Activated CD8-positive, alpha-beta T cell treated with anti-CD3 and anti-CD28 coated beads for 36 hours (primary cell): Measurements from ENCODE around the gene WAPL. TPM values are rescaled to one million over a fixed set of nuclear protein-coding genes. Genes with fewer than 3 reads are reported as not detected.

Experiments used
- ATAC-seq: fragments of 200-7000 bp; cut with Tn5 transposase; one replicate; pipeline ENCODE4 v1.10.0; 2021; ENCODE audit warnings: mild to moderate bottlenecking, moderate library complexity
- CTCF ChIA-PET: fragments of 350-600 bp; sonication (Branson Sonifier 250); formaldehyde crosslinking; loops from one replicate; lab custom pipeline; 2021; ENCODE audit warnings: antibody characterized with exemption; lab: Charles Lee
- POLR2A ChIA-PET: fragments of 350-600 bp; sonication (Branson Sonifier 250); formaldehyde crosslinking; loops from one replicate; lab custom pipeline; 2021; ENCODE audit warnings: antibody characterized with exemption; lab: Charles Lee
- DNase-seq: peaks from one replicate; pipeline ENCODE4 v3.0.0-alpha.2; 2020
- H3K27ac Mint-ChIP-seq: one replicate; pipeline ENCODE4 v1.8.0; 2021; ENCODE audit warnings: mild to moderate bottlenecking, mixed read lengths
- H3K27me3 Mint-ChIP-seq: one replicate; pipeline ENCODE4 v1.8.0; 2021; ENCODE audit warnings: mixed read lengths
- H3K36me3 Mint-ChIP-seq: one replicate; pipeline ENCODE4 v1.8.0; 2021; ENCODE audit warnings: low read depth, mixed read lengths
- H3K4me1 Mint-ChIP-seq: one replicate; pipeline ENCODE4 v1.8.0; 2021; ENCODE audit warnings: low read depth, mixed read lengths
- H3K4me3 Mint-ChIP-seq: one replicate; pipeline ENCODE4 v1.8.0; 2021; ENCODE audit warnings: mild to moderate bottlenecking, moderate library complexity, mixed read lengths
- H3K9me3 Mint-ChIP-seq: one replicate; pipeline ENCODE4 v1.8.0; 2021; ENCODE audit warnings: mixed read lengths
- CTCF ChIP-seq: fragments of 200-600 bp; IDR thresholded peaks from one replicate; pipeline ENCODE4 v1.8.0; 2022; ENCODE audit warnings: antibody characterized with exemption, mild to moderate bottlenecking
- intact Hi-C: fragments of 100-400 bp; cut with micrococcal nuclease; formaldehyde crosslinking; loops from one replicate; pipeline ENCODE4 v1.10.0; 2022
- total RNA-seq, 2 experiments: library from RNA; stranded (reverse); gene quantifications; one replicate each; pipeline ENCODE4 v1.2.3, GENCODE V29; 2021

WAPL gene
- total RNA-seq, 2 experiments from 2014 or later = 40.9 to 42.0 TPM

GRCh38 chr10:86387178-86387794, 134.3 kb downstream of the WAPL start:
- Mint-ChIP-seq H3K4me1 (peaks cover 2% of the 10 kb centered on the region), H3K4me3 (no peak overlapping the region), H3K36me3 (no peaks in the 10 kb centered on the region), H3K27ac (no peak overlapping the region), H3K27me3 (peaks cover 20% of the 10 kb centered on the region), H3K9me3 (no peaks in the 10 kb centered on the region)
- intact Hi-C loops = no loop called here
- POLR2A ChIA-PET = interaction anchor here (1.4 kb wide), 1 partner anchor 13 kb away, joined by 7 read pairs; no protein-coding TSS in a partner anchor
- no peak for DNase-seq
- no peak for ATAC-seq
- CTCF ChIA-PET = interaction anchor here (1.0 to 2.8 kb wide), 4 partner anchors 9 to 198 kb away, joined by 3 to 11 read pairs (median 4); no protein-coding TSS in a partner anchor
- TF ChIP-seq CTCF = no peak

- H3K9me3 Mint-ChIP-seq = no peaks in the 10 kb centered on the region
- peaks cover 2% of the 10 kb centered on the region for H3K4me1 Mint-ChIP-seq
- no peak overlapping the region for H3K4me3 Mint-ChIP-seq
- POLR2A ChIA-PET = no interaction called here
- no peak for TF ChIP-seq CTCF
- intact Hi-C loops = no loop called here
- ATAC-seq (no peak), DNase-seq (no peak)
- H3K36me3 Mint-ChIP-seq = no peaks in the 10 kb centered on the region
- CTCF ChIA-PET = interaction anchor here (0.7 to 1.3 kb wide), 3 partner anchors 14 to 77 kb away, joined by 3 to 5 read pairs (median 3); no protein-coding TSS in a partner anchor
- H3K27ac Mint-ChIP-seq = no peak overlapping the region
- peaks cover 23% of the 10 kb centered on the region for H3K27me3 Mint-ChIP-seq
These were observed 135.8 kb downstream of the WAPL start for GRCh38 chr10:86385806-86386205.

Other genes with a start within 250 kb of the WAPL start
- gene GRID1, start 155.0 kb downstream of the WAPL start, total RNA-seq = not detected
- gene OPN4, start 132.8 kb upstream of the WAPL start, total RNA-seq = not detected
- under 1 TPM; 0.07 to 0.09 TPM for gene LDB3, start 146.7 kb upstream of the WAPL start, total RNA-seq
- 1 to 10 TPM; 6.6 to 6.9 TPM for gene BMPR1A, start 234.8 kb upstream of the WAPL start, total RNA-seq